SK-N-SH (cell line): ENCODE data around the gene FGGY.

ENCODE experiments used
- EZH2phosphoT487 ChIP-seq: fragments of 200-600 bp; sonication (generic); IDR thresholded peaks from 2 replicates; pipeline ENCODE4 v1.6.1; 2017; ENCODE audit warnings: low read depth, mixed run types, mild to moderate bottlenecking, antibody characterized with exemption, moderate library complexity, borderline replicate concordance
- GABPA ChIP-seq: IDR thresholded peaks from 2 replicates; pipeline ENCODE4 v1.4.0; 2012; ENCODE audit warnings: low read depth, mild to moderate bottlenecking
- POLR2AphosphoS5 ChIP-seq: IDR thresholded peaks from 2 replicates; pipeline ENCODE4 v1.6.1; 2012; ENCODE audit warnings: low read depth, low read length
- SIN3A ChIP-seq: IDR thresholded peaks from 2 replicates; pipeline ENCODE4 v1.6.1; 2012; ENCODE audit warnings: low read depth, mild to moderate bottlenecking, low read length, moderate library complexity, borderline replicate concordance
- SMC3 ChIP-seq: IDR thresholded peaks from 2 replicates; pipeline ENCODE4 v1.6.1; 2012; ENCODE audit warnings: low read depth, low read length, improper control_type of control experiment
- YY1 ChIP-seq: IDR thresholded peaks from 2 replicates; pipeline ENCODE4 v1.4.0; 2012; ENCODE audit warnings: low read depth, mild to moderate bottlenecking
- TF ChIP-seq, protein P1 (sequence below): fragments of 200-600 bp; sonication (generic); IDR thresholded peaks from 2 replicates; pipeline ENCODE4 v1.6.1; 2017; ENCODE audit warnings: antibody characterized with exemption, mild to moderate bottlenecking, moderate library complexity
- TF ChIP-seq, protein P2 (sequence below): IDR thresholded peaks from 2 replicates; pipeline ENCODE4 v1.4.0; 2012; ENCODE audit warnings: low read depth

DNA sequence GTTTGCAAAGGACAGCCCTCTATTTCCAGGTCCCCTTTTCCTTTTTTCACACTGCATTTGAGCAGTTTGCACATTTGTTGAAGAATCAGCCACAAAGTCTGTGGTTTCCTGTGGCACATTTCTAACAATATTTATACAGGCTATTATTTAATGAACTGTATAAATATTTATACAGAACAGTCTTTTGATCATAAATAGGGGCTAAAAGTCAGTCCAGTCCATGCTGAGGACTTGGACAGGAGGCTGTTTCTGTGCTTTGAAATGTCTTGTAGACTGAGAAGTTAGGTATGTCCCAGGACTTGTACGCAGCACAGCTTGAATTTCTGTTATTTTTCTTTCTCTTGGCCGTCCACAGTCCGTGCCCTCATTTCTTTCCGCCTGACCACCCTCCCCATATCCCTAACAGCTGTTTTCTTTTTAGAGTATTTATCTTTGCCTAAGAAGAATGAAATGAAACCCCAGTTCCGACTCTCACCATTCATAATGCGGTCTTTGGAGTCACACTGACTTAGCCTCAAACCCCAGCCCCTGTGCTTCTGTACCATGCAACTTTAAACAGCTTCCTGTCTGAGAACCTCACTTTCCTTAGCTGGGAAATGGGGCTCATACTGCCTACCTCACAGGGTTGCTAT lies 19.7 kb downstream of the FGGY start:
- TF ChIP-seq POLR2AphosphoS5 (no peak), SMC3 (no peak), SIN3A (no peak), GABPA (no peak), YY1 (no peak), EZH2phosphoT487 (no peak)
- TF ChIP-seq, protein P1, sequence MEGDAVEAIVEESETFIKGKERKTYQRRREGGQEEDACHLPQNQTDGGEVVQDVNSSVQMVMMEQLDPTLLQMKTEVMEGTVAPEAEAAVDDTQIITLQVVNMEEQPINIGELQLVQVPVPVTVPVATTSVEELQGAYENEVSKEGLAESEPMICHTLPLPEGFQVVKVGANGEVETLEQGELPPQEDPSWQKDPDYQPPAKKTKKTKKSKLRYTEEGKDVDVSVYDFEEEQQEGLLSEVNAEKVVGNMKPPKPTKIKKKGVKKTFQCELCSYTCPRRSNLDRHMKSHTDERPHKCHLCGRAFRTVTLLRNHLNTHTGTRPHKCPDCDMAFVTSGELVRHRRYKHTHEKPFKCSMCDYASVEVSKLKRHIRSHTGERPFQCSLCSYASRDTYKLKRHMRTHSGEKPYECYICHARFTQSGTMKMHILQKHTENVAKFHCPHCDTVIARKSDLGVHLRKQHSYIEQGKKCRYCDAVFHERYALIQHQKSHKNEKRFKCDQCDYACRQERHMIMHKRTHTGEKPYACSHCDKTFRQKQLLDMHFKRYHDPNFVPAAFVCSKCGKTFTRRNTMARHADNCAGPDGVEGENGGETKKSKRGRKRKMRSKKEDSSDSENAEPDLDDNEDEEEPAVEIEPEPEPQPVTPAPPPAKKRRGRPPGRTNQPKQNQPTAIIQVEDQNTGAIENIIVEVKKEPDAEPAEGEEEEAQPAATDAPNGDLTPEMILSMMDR, result no peak
- TF ChIP-seq, protein P2, sequence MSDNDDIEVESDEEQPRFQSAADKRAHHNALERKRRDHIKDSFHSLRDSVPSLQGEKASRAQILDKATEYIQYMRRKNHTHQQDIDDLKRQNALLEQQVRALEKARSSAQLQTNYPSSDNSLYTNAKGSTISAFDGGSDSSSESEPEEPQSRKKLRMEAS, result no peak
